HEK293 (cell line): ENCODE measurements around the gene GPRASP2.

Source experiments
- CTCF ChIA-PET: fragments of 350-600 bp; formaldehyde crosslinking; extraction: SDS; loops from one replicate; lab custom pipeline; 2021; ENCODE audit warnings: antibody characterized with exemption; lab: Yijun Ruan, JAX
- POLR2A ChIA-PET: fragments of 300-600 bp; formaldehyde crosslinking; extraction: SDS; loops from one replicate; lab custom pipeline; 2020; ENCODE audit warnings: antibody characterized with exemption, inconsistent platforms; lab: Yijun Ruan, JAX
- H3K27ac ChIP-seq: fragments of 200-500 bp; sonication (Bioruptor generic); 2 replicates; pipeline ENCODE4 v1.5.1; 2014; ENCODE audit warnings: low read depth, low read length, control low read depth, inconsistent platforms; ENCODE audit errors: extremely low read depth
- H3K36me3 ChIP-seq, 2 experiments: fragments of 200-500 bp in 1 of 2; sonication (Bioruptor generic) in 1 of 2; 1 replicate in 1 of 2; 2 replicates in 1 of 2; pipeline ENCODE4 v1.5.1; 2014 to 2017; ENCODE audit warnings: inconsistent platforms in 2 of 2, low read length in 2 of 2; ENCODE audit not compliant: control insufficient read depth in 2 of 2, insufficient read depth in 1 of 2
- H3K4me1 ChIP-seq: fragments of 200-500 bp; sonication (Bioruptor generic); 2 replicates; pipeline ENCODE4 v1.5.1; 2014; ENCODE audit warnings: mild to moderate bottlenecking, low read length, inconsistent platforms; ENCODE audit not compliant: control insufficient read depth, insufficient read depth
- H3K4me3 ChIP-seq: 2 replicates; pipeline ENCODE4 v1.5.1; 2011; ENCODE audit warnings: low read depth, mild to moderate bottlenecking, control low read depth, low read length, moderate library complexity
- H3K9me3 ChIP-seq: fragments of 200-500 bp; sonication (Bioruptor generic); 2 replicates; pipeline ENCODE4 v1.5.1; 2014; ENCODE audit warnings: low read depth, low read length, inconsistent platforms; ENCODE audit not compliant: control insufficient read depth, insufficient read depth
- BCL11A ChIP-seq: fragments of 450-650 bp; formaldehyde crosslinking; IDR thresholded peaks from 2 replicates; pipeline ENCODE4 v1.5.1; 2016; ENCODE audit warnings: low read depth, missing biosample characterization, missing genetic modification characterization
- BCL11B ChIP-seq: fragments of 450-650 bp; formaldehyde crosslinking; IDR thresholded peaks from 2 replicates; pipeline ENCODE4 v1.5.1; 2016; ENCODE audit warnings: low read depth, missing biosample characterization, missing genetic modification characterization
- GLIS2 ChIP-seq: fragments of 450-650 bp; formaldehyde crosslinking; IDR thresholded peaks from 2 replicates; pipeline ENCODE4 v1.5.1; 2016; ENCODE audit warnings: missing biosample characterization, missing genetic modification characterization
- KLF1 ChIP-seq: fragments of 450-650 bp; formaldehyde crosslinking; IDR thresholded peaks from 2 replicates; pipeline ENCODE4 v1.5.1; 2016; ENCODE audit warnings: missing biosample characterization, missing genetic modification characterization
- PRDM6 ChIP-seq: fragments of 450-650 bp; formaldehyde crosslinking; IDR thresholded peaks from 2 replicates; pipeline ENCODE4 v1.5.1; 2017; ENCODE audit warnings: missing biosample characterization, missing genetic modification characterization
- RBAK ChIP-seq: fragments of 450-650 bp; formaldehyde crosslinking; IDR thresholded peaks from 2 replicates; pipeline ENCODE4 v1.5.1; 2016; ENCODE audit warnings: missing biosample characterization, missing genetic modification characterization
- SCRT2 ChIP-seq: fragments of 450-650 bp; formaldehyde crosslinking; IDR thresholded peaks from 2 replicates; pipeline ENCODE4 v1.5.1; 2016; ENCODE audit warnings: missing biosample characterization, missing genetic modification characterization
- YY1 ChIP-seq: fragments of 450-650 bp; formaldehyde crosslinking; IDR thresholded peaks from 2 replicates; pipeline ENCODE4 v1.5.1; 2018; ENCODE audit warnings: missing biosample characterization, missing genetic modification characterization
- ZFP69B ChIP-seq: fragments of 450-650 bp; formaldehyde crosslinking; IDR thresholded peaks from 2 replicates; pipeline ENCODE4 v1.5.1; 2016; ENCODE audit warnings: missing biosample characterization, missing genetic modification characterization
- ZNF138 ChIP-seq: fragments of 450-650 bp; formaldehyde crosslinking; IDR thresholded peaks from 2 replicates; pipeline ENCODE4 v1.5.1; 2016; ENCODE audit warnings: missing biosample characterization, missing genetic modification characterization, borderline replicate concordance
- ZNF140 ChIP-seq: fragments of 450-650 bp; formaldehyde crosslinking; IDR thresholded peaks from 2 replicates; pipeline ENCODE4 v1.5.1; 2016; ENCODE audit warnings: missing biosample characterization, missing genetic modification characterization
- ZNF146 ChIP-seq: fragments of 450-650 bp; formaldehyde crosslinking; IDR thresholded peaks from 2 replicates; pipeline ENCODE4 v1.5.1; 2016; ENCODE audit warnings: missing biosample characterization, missing genetic modification characterization
- ZNF18 ChIP-seq: fragments of 450-650 bp; formaldehyde crosslinking; IDR thresholded peaks from 2 replicates; pipeline ENCODE4 v1.5.1; 2016; ENCODE audit warnings: missing biosample characterization, missing genetic modification characterization
- ZNF2 ChIP-seq: fragments of 450-650 bp; formaldehyde crosslinking; IDR thresholded peaks from 2 replicates; pipeline ENCODE4 v1.5.1; 2016; ENCODE audit warnings: missing biosample characterization, missing genetic modification characterization
- ZNF292 ChIP-seq: fragments of 450-650 bp; formaldehyde crosslinking; IDR thresholded peaks from 2 replicates; pipeline ENCODE4 v1.5.1; 2016; ENCODE audit warnings: low read depth, missing biosample characterization, missing genetic modification characterization, borderline replicate concordance
- ZNF341 ChIP-seq: fragments of 450-650 bp; formaldehyde crosslinking; IDR thresholded peaks from 2 replicates; pipeline ENCODE4; 2016; ENCODE audit warnings: low read depth, missing biosample characterization, missing genetic modification characterization
- ZNF350 ChIP-seq: fragments of 450-650 bp; formaldehyde crosslinking; IDR thresholded peaks from 2 replicates; pipeline ENCODE4 v1.5.0; 2017; ENCODE audit warnings: missing biosample characterization, mild to moderate bottlenecking, missing genetic modification characterization
- ZNF362 ChIP-seq: fragments of 450-650 bp; formaldehyde crosslinking; IDR thresholded peaks from 2 replicates; pipeline ENCODE4 v1.5.1; 2016; ENCODE audit warnings: missing biosample characterization, missing genetic modification characterization
- ZNF433 ChIP-seq: fragments of 450-650 bp; formaldehyde crosslinking; IDR thresholded peaks from 2 replicates; pipeline ENCODE4 v1.5.1; 2016; ENCODE audit warnings: missing biosample characterization, missing genetic modification characterization, low read depth
- ZNF48 ChIP-seq: fragments of 450-650 bp; formaldehyde crosslinking; IDR thresholded peaks from 2 replicates; pipeline ENCODE4 v1.5.1; 2016; ENCODE audit warnings: missing biosample characterization, missing genetic modification characterization
- ZNF488 ChIP-seq: fragments of 450-650 bp; formaldehyde crosslinking; IDR thresholded peaks from 2 replicates; pipeline ENCODE4 v1.5.1; 2016; ENCODE audit warnings: missing biosample characterization, missing genetic modification characterization
- ZNF544 ChIP-seq: fragments of 450-650 bp; formaldehyde crosslinking; IDR thresholded peaks from 2 replicates; pipeline ENCODE4 v1.5.0; 2017; ENCODE audit warnings: missing biosample characterization, missing genetic modification characterization
- ZNF548 ChIP-seq: fragments of 450-650 bp; formaldehyde crosslinking; IDR thresholded peaks from 2 replicates; pipeline ENCODE4 v1.5.1; 2016; ENCODE audit warnings: missing biosample characterization, missing genetic modification characterization
- ZNF561 ChIP-seq: fragments of 450-650 bp; IDR thresholded peaks from 2 replicates; pipeline ENCODE4 v1.5.1; 2018; ENCODE audit warnings: missing biosample characterization, missing genetic modification characterization, borderline replicate concordance
- ZNF623 ChIP-seq: fragments of 450-650 bp; formaldehyde crosslinking; IDR thresholded peaks from 2 replicates; pipeline ENCODE4 v1.5.1; 2016; ENCODE audit warnings: missing biosample characterization, missing genetic modification characterization
- ZNF624 ChIP-seq: fragments of 450-650 bp; formaldehyde crosslinking; IDR thresholded peaks from 2 replicates; pipeline ENCODE4 v1.5.1; 2017; ENCODE audit warnings: missing biosample characterization, missing genetic modification characterization
- ZNF626 ChIP-seq: fragments of 450-650 bp; sonication (Bioruptor Pico); formaldehyde crosslinking; IDR thresholded peaks from 2 replicates; pipeline ENCODE4 v1.5.1; 2018; ENCODE audit warnings: missing biosample characterization, missing genetic modification characterization, inconsistent platforms
- ZNF704 ChIP-seq: fragments of 450-650 bp; formaldehyde crosslinking; IDR thresholded peaks from 2 replicates; pipeline ENCODE4 v1.5.1; 2016; ENCODE audit warnings: missing biosample characterization, missing genetic modification characterization
- ZNF777 ChIP-seq: fragments of 450-650 bp; formaldehyde crosslinking; IDR thresholded peaks from 2 replicates; pipeline ENCODE4 v1.5.1; 2017; ENCODE audit warnings: missing biosample characterization, missing genetic modification characterization, borderline replicate concordance
- ZSCAN16 ChIP-seq: fragments of 450-650 bp; formaldehyde crosslinking; IDR thresholded peaks from 2 replicates; pipeline ENCODE4 v1.5.1; 2016; ENCODE audit warnings: missing biosample characterization, missing genetic modification characterization

Gene GPRASP2

GRCh38 chrX:102745513-102745856, 33.2 kb downstream of the GPRASP2 start (continued):
- TF ChIP-seq PRDM6 (tag by site-specific recombination), result no peak
- TF ChIP-seq ZNF626, result no peak
- no peak for TF ChIP-seq ZNF2 (tag by site-specific recombination)
- no peak for TF ChIP-seq ZNF146 (tag by site-specific recombination)
- no peak for TF ChIP-seq ZNF140 (tag by site-specific recombination)
- no peak for TF ChIP-seq ZNF292 (tag by site-specific recombination)
- no peak for TF ChIP-seq YY1 (tag by site-specific recombination)
- TF ChIP-seq ZNF548 (tag by site-specific recombination), result no peak
- no peak for TF ChIP-seq RBAK (tag by site-specific recombination)
- no peak for TF ChIP-seq ZNF48 (tag by site-specific recombination)

- H3K36me3 ChIP-seq, result peaks cover 0 to 7% of the 10 kb centered on the region in 2 experiments; a peak in 1 of 3 replicates
- TF ChIP-seq ZNF623 (no peak), SCRT2 (tag by site-specific recombination) (no peak), ZNF350 (no peak), ZNF433 (tag by site-specific recombination) (no peak), ZNF561 (tag by site-specific recombination) (no peak), ZNF624 (tag by site-specific recombination) (no peak), ZNF341 (tag by site-specific recombination) (no peak), ZNF138 (tag by site-specific recombination) (no peak), ZSCAN16 (tag by site-specific recombination) (no peak), BCL11B (tag by site-specific recombination) (no peak), ZNF704 (tag by site-specific recombination) (no peak), BCL11A (tag by site-specific recombination) (no peak), GLIS2 (tag by site-specific recombination) (no peak), ZNF18 (tag by site-specific recombination) (no peak), ZFP69B (tag by site-specific recombination) (no peak), ZNF544 (no peak), KLF1 (tag by site-specific recombination) (no peak), ZNF777 (tag by site-specific recombination) (no peak), ZNF488 (no peak), ZNF362 (no peak)
- POLR2A ChIA-PET, result no interaction called here
- H3K9me3 ChIP-seq, result no peaks in the 10 kb centered on the region
- CTCF ChIA-PET, result no interaction called here
- no peak overlapping the region for H3K4me3 ChIP-seq
- H3K4me1 ChIP-seq, result no peaks in the 10 kb centered on the region
- H3K27ac ChIP-seq, result no peak overlapping the region
Measured at GRCh38 chrX:102745857-102746584, 33.8 kb downstream of the GPRASP2 start.
